ENCODE measurements around the gene IQGAP1. TPM values are rescaled to one million over a fixed set of nuclear protein-coding genes. Genes with fewer than 3 reads are reported as not detected.

IQGAP1 gene
- total and polyA plus RNA-seq, 2 of the 13 experiments (the other 11 are each of a cell fraction or from before 2014, with no cell fraction given), result 29.5 to 37.9 TPM

DNA sequence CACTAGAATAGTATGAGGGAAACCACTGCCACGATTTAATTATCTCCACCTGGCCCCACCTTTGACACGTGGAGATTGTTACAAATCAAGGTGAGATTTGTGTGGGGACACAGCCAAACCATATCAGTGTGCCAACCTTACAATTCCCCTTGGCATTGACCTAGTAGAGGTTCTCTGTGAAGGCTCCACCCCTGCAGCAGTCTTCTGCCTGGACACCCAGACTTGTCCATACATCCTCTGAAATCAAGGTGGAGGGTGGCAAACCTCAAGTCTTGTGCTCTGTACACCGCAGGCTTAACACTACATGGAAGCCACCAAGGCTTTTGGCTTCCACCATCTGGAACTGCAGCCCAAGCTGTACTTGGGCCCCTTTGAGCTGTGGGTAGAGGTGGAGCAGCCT, 8.8 kb upstream of the IQGAP1 start:
- Histone ChIP-seq H3K27me3 (ENCODE audit: control insufficient read depth in 1 of 2, insufficient read depth in 2 of 2, low read length in 2 of 2) (no peaks in the 10 kb centered on the region), H4K20me1 (ENCODE audit: insufficient read depth, low read length) (no peaks in the 10 kb centered on the region), H3K36me3 (replicated peaks in 1 of 2; ENCODE audit: control insufficient read depth in 1 of 2, insufficient read depth in 2 of 2, low read length in 2 of 2) (no peaks in the 10 kb centered on the region), H2AFZ (ENCODE audit: low read length) (no peak overlapping the region), H3K27ac (ENCODE audit: extremely low read length, insufficient read depth, low read length) (no peak overlapping the region), H3K4me2 (ENCODE audit: low read depth, low read length) (no peak overlapping the region), H3K4me1 (ENCODE audit: insufficient read depth, low read length) (no peaks in the 10 kb centered on the region), H3K4me3 (replicated peaks in 1 of 3; ENCODE audit: insufficient read depth in 1 of 3, low read depth in 2 of 3, low read length in 3 of 3) (no peak overlapping the region), H3K9me3 (ENCODE audit: low read length) (peaks cover 7% of the 10 kb centered on the region; the same call in 1 of the 2 replicates), H3K79me2 (ENCODE audit: insufficient read depth, low read length) (no peaks in the 10 kb centered on the region), H3K9ac (ENCODE audit: insufficient read depth, low read depth, low read length) (no peak overlapping the region)
- intact Hi-C loops (cut with micrococcal nuclease; ENCODE audit: unreplicated experiment) (no loop called here), in situ Hi-C loops (cut with HindIII; ENCODE audit: extremely low pct_ligation_motif_present, low pct_unique_long_range_greater_than_20kb) (no loop called here)
- 0% methylated on average over 2 of the region's 3 CpGs for WGBS (ENCODE audit: low lambda C conversion rate)
- ATAC-seq, result no peak
- BruUV-seq (replicated peaks), result no TSS peak
- ChIA-PET CTCF (ENCODE audit: low intra/inter-chr PET ratio, low total read pairs) (no interaction called here), POLR2A (no interaction called here)
- TF ChIP-seq NFKBIZ (CRISPR knock-in tag; IDR thresholded peaks at IDR 0.05) (no peak), FOXM1 (CRISPR knock-in tag; IDR thresholded peaks at IDR 0.05) (no peak), ZNF124 (CRISPR knock-in tag; IDR thresholded peaks at IDR 0.05) (no peak), SIX1 (CRISPR knock-in tag; IDR thresholded peaks at IDR 0.05; ENCODE audit: borderline replicate concordance) (no peak), ZNF260 (CRISPR knock-in tag; IDR thresholded peaks at IDR 0.05; ENCODE audit: borderline replicate concordance, low read depth) (no peak), ZNF546 (CRISPR knock-in tag; conservative IDR thresholded peaks at IDR 0.05) (no peak), ZNF589 (CRISPR knock-in tag; conservative IDR thresholded peaks at IDR 0.05) (no peak)
- TF ChIP-seq, protein P1, sequence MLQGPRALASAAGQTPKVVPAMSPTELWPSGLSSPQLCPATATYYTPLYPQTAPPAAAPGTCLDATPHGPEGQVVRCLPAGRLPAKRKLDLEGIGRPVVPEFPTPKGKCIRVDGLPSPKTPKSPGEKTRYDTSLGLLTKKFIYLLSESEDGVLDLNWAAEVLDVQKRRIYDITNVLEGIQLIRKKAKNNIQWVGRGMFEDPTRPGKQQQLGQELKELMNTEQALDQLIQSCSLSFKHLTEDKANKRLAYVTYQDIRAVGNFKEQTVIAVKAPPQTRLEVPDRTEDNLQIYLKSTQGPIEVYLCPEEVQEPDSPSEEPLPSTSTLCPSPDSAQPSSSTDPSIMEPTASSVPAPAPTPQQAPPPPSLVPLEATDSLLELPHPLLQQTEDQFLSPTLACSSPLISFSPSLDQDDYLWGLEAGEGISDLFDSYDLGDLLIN (CRISPR knock-in tag; IDR thresholded peaks at IDR 0.05; ENCODE audit: borderline replicate concordance), result no peak
- TF ChIP-seq, protein P2, sequence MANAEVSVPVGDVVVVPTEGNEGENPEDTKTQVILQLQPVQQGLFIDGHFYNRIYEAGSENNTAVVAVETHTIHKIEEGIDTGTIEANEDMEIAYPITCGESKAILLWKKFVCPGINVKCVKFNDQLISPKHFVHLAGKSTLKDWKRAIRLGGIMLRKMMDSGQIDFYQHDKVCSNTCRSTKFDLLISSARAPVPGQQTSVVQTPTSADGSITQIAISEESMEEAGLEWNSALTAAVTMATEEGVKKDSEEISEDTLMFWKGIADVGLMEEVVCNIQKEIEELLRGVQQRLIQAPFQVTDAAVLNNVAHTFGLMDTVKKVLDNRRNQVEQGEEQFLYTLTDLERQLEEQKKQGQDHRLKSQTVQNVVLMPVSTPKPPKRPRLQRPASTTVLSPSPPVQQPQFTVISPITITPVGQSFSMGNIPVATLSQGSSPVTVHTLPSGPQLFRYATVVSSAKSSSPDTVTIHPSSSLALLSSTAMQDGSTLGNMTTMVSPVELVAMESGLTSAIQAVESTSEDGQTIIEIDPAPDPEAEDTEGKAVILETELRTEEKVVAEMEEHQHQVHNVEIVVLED (CRISPR knock-in tag; IDR thresholded peaks at IDR 0.05; ENCODE audit: borderline replicate concordance), result no peak
- no peak for FAIRE-seq
- DNase-seq (ENCODE audit: low spot score), result no peak

All from HepG2 (cell line).